ENCODE data around the gene OGDHL. TPM values are rescaled to one million over a fixed set of nuclear protein-coding genes. Genes with fewer than 3 reads are reported as not detected.
"Not testable (repeated sequence)": the region's sequence is repeated elsewhere in the genome, so short reads cannot be mapped to it uniquely, and the experiment has no call there.

OGDHL gene
- total and polyA plus RNA-seq, 5 donors, result 3.6 to 12.1 (median 8.3) TPM

GRCh38 chr10:49738616-49739360, 23.3 kb downstream of the OGDHL start:
- no peak overlapping the region for H3K4me3 ChIP-seq (ENCODE audit: low read length)
- H3K27me3 ChIP-seq (ENCODE audit: control insufficient read depth, insufficient read depth), result no peaks in the 10 kb centered on the region
- ATAC-seq (no peak), DNase-seq (no peak)
- no peaks in the 10 kb centered on the region for H3K4me1 ChIP-seq (ENCODE audit: control insufficient read depth, insufficient read depth, low read length)
- 77% methylated on average over 10 of the region's 10 CpGs for WGBS
- H3K27ac ChIP-seq (ENCODE audit: low read length), result no peak overlapping the region
- intact Hi-C loops (cut with DNase I), result no loop called here
- no peaks in the 10 kb centered on the region for H3K9me3 ChIP-seq (ENCODE audit: control insufficient read depth, low read length)

- WGBS, result 80% methylated on average over 19 of the region's 19 CpGs
- ATAC-seq (no peak), DNase-seq (no peak)
- Histone ChIP-seq H3K4me1 (ENCODE audit: control insufficient read depth, insufficient read depth, low read length) (no peaks in the 10 kb centered on the region), H3K27me3 (ENCODE audit: control insufficient read depth, insufficient read depth) (no peaks in the 10 kb centered on the region), H3K27ac (ENCODE audit: low read length) (no peak overlapping the region), H3K4me3 (ENCODE audit: low read length) (no peak overlapping the region), H3K9me3 (ENCODE audit: control insufficient read depth, low read length) (no peaks in the 10 kb centered on the region)
- intact Hi-C loops (cut with DNase I), result no loop called here
These were observed 24.5 kb downstream of the OGDHL start for GRCh38 chr10:49737474-49738201.

- H3K9me3 ChIP-seq (ENCODE audit: control insufficient read depth, low read length), result no peaks in the 10 kb centered on the region
- ATAC-seq (no peak), DNase-seq (no peak)
- intact Hi-C loops (cut with DNase I), result no loop called here
- no peak overlapping the region for H3K4me3 ChIP-seq (ENCODE audit: low read length)
- no peaks in the 10 kb centered on the region for H3K27me3 ChIP-seq (ENCODE audit: control insufficient read depth, insufficient read depth)
- H3K4me1 ChIP-seq (ENCODE audit: control insufficient read depth, insufficient read depth, low read length), result no peaks in the 10 kb centered on the region
- no peak overlapping the region for H3K27ac ChIP-seq (ENCODE audit: low read length)
- 92% methylated on average over 5 of the region's 5 CpGs for WGBS
These were observed 25.5 kb downstream of the OGDHL start for GRCh38 chr10:49736564-49737113.

GRCh38 chr10:49735848-49736563, 26.1 kb downstream of the OGDHL start:
- Histone ChIP-seq H3K27me3 (ENCODE audit: control insufficient read depth, insufficient read depth) (no peaks in the 10 kb centered on the region), H3K4me3 (ENCODE audit: low read length) (no peak overlapping the region), H3K4me1 (ENCODE audit: control insufficient read depth, insufficient read depth, low read length) (no peaks in the 10 kb centered on the region), H3K27ac (ENCODE audit: low read length) (no peak overlapping the region), H3K9me3 (ENCODE audit: control insufficient read depth, low read length) (no peaks in the 10 kb centered on the region)
- 90% methylated on average over 23 of the region's 23 CpGs for WGBS
- DNase-seq (no peak), ATAC-seq (no peak)
- intact Hi-C loops (cut with DNase I), result no loop called here

- H3K4me1 ChIP-seq (ENCODE audit: control insufficient read depth, insufficient read depth, low read length), result no peaks in the 10 kb centered on the region
- H3K27ac ChIP-seq (ENCODE audit: low read length), result no peak overlapping the region
- H3K27me3 ChIP-seq (ENCODE audit: control insufficient read depth, insufficient read depth), result no peaks in the 10 kb centered on the region
- 59% methylated on average over 11 of the region's 11 CpGs for WGBS
- intact Hi-C loops (cut with DNase I), result no loop called here
- H3K9me3 ChIP-seq (ENCODE audit: control insufficient read depth, low read length), result no peaks in the 10 kb centered on the region
- ATAC-seq (no peak), DNase-seq (no peak)
- no peak overlapping the region for H3K4me3 ChIP-seq (ENCODE audit: low read length)
These were observed 27.0 kb downstream of the OGDHL start for GRCh38 chr10:49735161-49735560.

GRCh38 chr10:49734676-49735075, 27.4 kb downstream of the OGDHL start:
- Histone ChIP-seq H3K27ac (ENCODE audit: low read length) (no peak overlapping the region), H3K27me3 (ENCODE audit: control insufficient read depth, insufficient read depth) (no peaks in the 10 kb centered on the region), H3K4me3 (ENCODE audit: low read length) (no peak overlapping the region), H3K9me3 (ENCODE audit: control insufficient read depth, low read length) (no peaks in the 10 kb centered on the region), H3K4me1 (ENCODE audit: control insufficient read depth, insufficient read depth, low read length) (no peaks in the 10 kb centered on the region)
- intact Hi-C loops (cut with DNase I), result no loop called here
- DNase-seq (no peak), ATAC-seq (no peak)
- 75% methylated on average over 10 of the region's 10 CpGs for WGBS

- no peak for DNase-seq
- intact Hi-C loops (cut with DNase I), result no loop called here
- no peak for ATAC-seq
- Histone ChIP-seq H3K27me3 (ENCODE audit: control insufficient read depth, insufficient read depth) (no peaks in the 10 kb centered on the region), H3K27ac (ENCODE audit: low read length) (no peak overlapping the region), H3K9me3 (ENCODE audit: control insufficient read depth, low read length) (no peaks in the 10 kb centered on the region), H3K4me1 (ENCODE audit: control insufficient read depth, insufficient read depth, low read length) (no peaks in the 10 kb centered on the region), H3K4me3 (ENCODE audit: low read length) (no peak overlapping the region)
- 57% methylated on average over 7 of the region's 7 CpGs for WGBS
These were observed 28.3 kb downstream of the OGDHL start for GRCh38 chr10:49733866-49734265.

GRCh38 chr10:49726593-49726992, 35.5 kb downstream of the OGDHL start:
- H3K27ac ChIP-seq (ENCODE audit: low read length), result no peak overlapping the region
- no peak for ATAC-seq
- intact Hi-C loops (cut with DNase I), result no loop called here
- H3K4me1 ChIP-seq (ENCODE audit: control insufficient read depth, insufficient read depth, low read length), result no peaks in the 10 kb centered on the region
- WGBS, result 60% methylated on average over 2 of the region's 2 CpGs
- H3K9me3 ChIP-seq (ENCODE audit: control insufficient read depth, low read length), result no peaks in the 10 kb centered on the region
- H3K4me3 ChIP-seq (ENCODE audit: low read length), result no peak overlapping the region
- no peak for DNase-seq
- H3K27me3 ChIP-seq (ENCODE audit: control insufficient read depth, insufficient read depth), result no peaks in the 10 kb centered on the region

- H3K27ac ChIP-seq (ENCODE audit: low read length); ATAC-seq; H3K4me1 ChIP-seq (ENCODE audit: control insufficient read depth, insufficient read depth, low read length); H3K4me3 ChIP-seq (ENCODE audit: low read length); H3K9me3 ChIP-seq (ENCODE audit: control insufficient read depth, low read length); H3K27me3 ChIP-seq (ENCODE audit: control insufficient read depth, insufficient read depth); DNase-seq; intact Hi-C loops (cut with DNase I): not testable (repeated sequence)
- 85% methylated on average over 7 of the region's 7 CpGs for WGBS
These were observed 47.0 kb downstream of the OGDHL start for GRCh38 chr10:49715157-49715556.

GRCh38 chr10:49713266-49713665, 48.9 kb downstream of the OGDHL start:
- Histone ChIP-seq H3K27ac (ENCODE audit: low read length) (no peak overlapping the region), H3K4me1 (ENCODE audit: control insufficient read depth, insufficient read depth, low read length) (no peaks in the 10 kb centered on the region), H3K4me3 (ENCODE audit: low read length) (no peak overlapping the region), H3K9me3 (ENCODE audit: control insufficient read depth, low read length) (no peaks in the 10 kb centered on the region), H3K27me3 (ENCODE audit: control insufficient read depth, insufficient read depth) (no peaks in the 10 kb centered on the region)
- 73% methylated on average over 5 of the region's 5 CpGs for WGBS
- DNase-seq (no peak), ATAC-seq (no peak)
- intact Hi-C loops (cut with DNase I), result no loop called here

GRCh38 chr10:49711481-49711880, 50.6 kb downstream of the OGDHL start:
- Histone ChIP-seq H3K27ac (ENCODE audit: low read length) (no peak overlapping the region), H3K9me3 (ENCODE audit: control insufficient read depth, low read length) (no peaks in the 10 kb centered on the region), H3K4me1 (ENCODE audit: control insufficient read depth, insufficient read depth, low read length) (no peaks in the 10 kb centered on the region), H3K27me3 (ENCODE audit: control insufficient read depth, insufficient read depth) (no peaks in the 10 kb centered on the region), H3K4me3 (ENCODE audit: low read length) (no peak overlapping the region)
- DNase-seq, result no peak
- intact Hi-C loops (cut with DNase I), result no loop called here
- 65% methylated on average over 8 of the region's 8 CpGs for WGBS
- ATAC-seq, result no peak
